Keratinocyte (primary cell): Measurements from ENCODE around the gene FRMD1. TPM values are rescaled to one million over a fixed set of nuclear protein-coding genes. Genes with fewer than 3 reads are reported as not detected.

Source experiments
- DNase-seq: peaks from one replicate; pipeline ENCODE4 v3.0.0-alpha.2; 2011; ENCODE audit warnings: low read depth, missing footprints, low spot score
- FAIRE-seq: peaks from 2 replicates; lab custom pipeline; 2011; peaks lifted over from hg19 to GRCh38; lab: Jason Lieb, UNC
- H2AFZ ChIP-seq: 2 replicates; pipeline ENCODE4 v1.6.0; 2012; ENCODE audit warnings: low read length, control low read depth, inconsistent platforms; ENCODE audit not compliant: control insufficient read depth
- H3K27ac ChIP-seq: 2 replicates; pipeline ENCODE4 v1.5.1; 2011; ENCODE audit warnings: low read length; ENCODE audit not compliant: control insufficient read depth, insufficient read depth
- H3K27me3 ChIP-seq: 3 replicates; pipeline ENCODE4 v1.6.0; 2011; ENCODE audit warnings: low read length; ENCODE audit not compliant: control insufficient read depth, insufficient read depth; ENCODE audit errors: extremely low read depth
- H3K36me3 ChIP-seq, 2 experiments: 2 replicates in 1 of 2; 3 replicates in 1 of 2; pipeline ENCODE4 v1.5.1; 2011; ENCODE audit warnings: low read length in 2 of 2, mild to moderate bottlenecking in 1 of 2; ENCODE audit not compliant: control insufficient read depth in 2 of 2, insufficient read depth in 2 of 2; ENCODE audit errors: extremely low read depth in 1 of 2
- H3K4me1 ChIP-seq: 3 replicates; pipeline ENCODE4 v1.5.1; 2011; ENCODE audit warnings: low read length; ENCODE audit not compliant: control insufficient read depth, insufficient read depth; ENCODE audit errors: extremely low read depth
- H3K4me2 ChIP-seq: 3 replicates; pipeline ENCODE4 v1.6.0; 2011; ENCODE audit warnings: low read depth, low read length; ENCODE audit not compliant: control insufficient read depth, insufficient read depth; ENCODE audit errors: extremely low read depth
- H3K4me3 ChIP-seq, 3 experiments: fragments of 200-600 bp in 1 of 3; sonication (generic) in 1 of 3; 2 replicates in 2 of 3; 3 replicates in 1 of 3; pipeline ENCODE4 v1.5.1; 2011 to 2016; ENCODE audit warnings: low read length in 3 of 3, mild to moderate bottlenecking in 3 of 3, control low read depth in 2 of 3, inconsistent platforms in 1 of 3, low read depth in 1 of 3, mixed read lengths in 1 of 3, mixed run types in 1 of 3, moderate library complexity in 1 of 3; ENCODE audit not compliant: control insufficient read depth in 2 of 3, insufficient read depth in 2 of 3; ENCODE audit errors: extremely low read depth in 1 of 3
- H3K79me2 ChIP-seq: 2 replicates; pipeline ENCODE4 v1.6.0; 2012; ENCODE audit warnings: low read length; ENCODE audit not compliant: control insufficient read depth, insufficient read depth
- H3K9ac ChIP-seq: 3 replicates; pipeline ENCODE4 v1.6.0; 2011; ENCODE audit warnings: low read length; ENCODE audit not compliant: control insufficient read depth, insufficient read depth; ENCODE audit errors: extremely low read depth
- H3K9me1 ChIP-seq: 3 replicates; pipeline ENCODE4 v1.6.0; 2011; ENCODE audit warnings: low read length; ENCODE audit not compliant: control insufficient read depth, insufficient read depth; ENCODE audit errors: extremely low read depth
- H3K9me3 ChIP-seq: 2 replicates; pipeline ENCODE4 v1.5.1; 2012; ENCODE audit warnings: low read depth, low read length; ENCODE audit not compliant: control insufficient read depth
- H4K20me1 ChIP-seq: 3 replicates; pipeline ENCODE4 v1.6.0; 2011; ENCODE audit warnings: low read length; ENCODE audit not compliant: control insufficient read depth, insufficient read depth; ENCODE audit errors: extremely low read depth
- EZH2 ChIP-seq: IDR thresholded peaks from one replicate; pipeline ENCODE4 v1.6.1; 2012; ENCODE audit warnings: inconsistent platforms, mild to moderate bottlenecking, low read length, moderate library complexity
- dilution Hi-C: fragments of 300-500 bp; cut with MboI; formaldehyde crosslinking; loops from one replicate; pipeline ENCODE4 v1.7.0; 2020; ENCODE audit warnings: low sequenced_read_pairs; ENCODE audit not compliant: extremely low pct_ligation_motif_present
- polyA plus RNA-seq, 5 experiments: library from polyadenylated mRNA; depleted of rRNA in 3 of 5; stranded (reverse) in 3 of 5; stranded (forward) in 1 of 5; unstranded in 1 of 5; fragments of >200 nt; gene quantifications; 1 replicate in 1 of 5; 2 replicates in 3 of 5; 3 replicates in 1 of 5; pipeline versions ENCODE4 v1.2.1 to v1.2.3, GENCODE V29; 2011 to 2012; ENCODE audit warnings: missing spikeins in 2 of 5, low read depth in 1 of 5, low replicate concordance in 1 of 5
- TF ChIP-seq, protein P1 (sequence below), 3 experiments: IDR thresholded peaks in 1 of 3; conservative IDR thresholded peaks in 1 of 3; optimal IDR thresholded peaks in 1 of 3; 2 replicates in 2 of 3; 3 replicates in 1 of 3; pipeline versions ENCODE3 to v1.5.1; 2011; ENCODE audit warnings: low read length in 3 of 3, mild to moderate bottlenecking in 3 of 3, moderate library complexity in 2 of 3, control low read depth in 1 of 3, inconsistent platforms in 1 of 3; ENCODE audit not compliant: insufficient read depth in 2 of 3; ENCODE audit errors: extremely low read depth in 1 of 3

The FRMD1 gene
- polyA plus RNA-seq, 1 donor (not counting 4 experiments of a cell fraction or from before 2014, with no cell fraction given): not detected

DNA sequence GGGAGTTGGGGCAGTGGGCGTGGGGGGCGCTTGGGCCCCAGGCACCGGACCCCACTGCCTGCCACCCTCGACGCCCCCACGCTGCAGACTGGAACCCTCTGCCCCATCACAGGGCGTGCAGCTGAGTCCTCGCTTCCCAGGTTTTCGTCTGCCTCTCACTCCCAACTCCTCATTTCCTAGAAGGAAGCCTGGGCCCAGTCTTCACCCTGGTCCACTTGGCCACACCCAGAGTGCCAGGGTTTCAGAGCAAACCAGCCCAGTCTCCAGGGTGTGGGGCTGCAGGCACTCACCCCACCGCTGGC is 30.3 kb downstream of the FRMD1 start:
- H3K27me3 ChIP-seq: no peaks in the 10 kb centered on the region
- no peak for TF ChIP-seq EZH2
- TF ChIP-seq, protein P1, sequence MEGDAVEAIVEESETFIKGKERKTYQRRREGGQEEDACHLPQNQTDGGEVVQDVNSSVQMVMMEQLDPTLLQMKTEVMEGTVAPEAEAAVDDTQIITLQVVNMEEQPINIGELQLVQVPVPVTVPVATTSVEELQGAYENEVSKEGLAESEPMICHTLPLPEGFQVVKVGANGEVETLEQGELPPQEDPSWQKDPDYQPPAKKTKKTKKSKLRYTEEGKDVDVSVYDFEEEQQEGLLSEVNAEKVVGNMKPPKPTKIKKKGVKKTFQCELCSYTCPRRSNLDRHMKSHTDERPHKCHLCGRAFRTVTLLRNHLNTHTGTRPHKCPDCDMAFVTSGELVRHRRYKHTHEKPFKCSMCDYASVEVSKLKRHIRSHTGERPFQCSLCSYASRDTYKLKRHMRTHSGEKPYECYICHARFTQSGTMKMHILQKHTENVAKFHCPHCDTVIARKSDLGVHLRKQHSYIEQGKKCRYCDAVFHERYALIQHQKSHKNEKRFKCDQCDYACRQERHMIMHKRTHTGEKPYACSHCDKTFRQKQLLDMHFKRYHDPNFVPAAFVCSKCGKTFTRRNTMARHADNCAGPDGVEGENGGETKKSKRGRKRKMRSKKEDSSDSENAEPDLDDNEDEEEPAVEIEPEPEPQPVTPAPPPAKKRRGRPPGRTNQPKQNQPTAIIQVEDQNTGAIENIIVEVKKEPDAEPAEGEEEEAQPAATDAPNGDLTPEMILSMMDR (optimal IDR thresholded peaks at IDR 0.05 in 1 of 3, IDR thresholded peaks at IDR 0.05 in 1 of 3, conservative IDR thresholded peaks at IDR 0.05 in 1 of 3; ENCODE audit: extremely low read depth in 1 of 3, insufficient read depth in 2 of 3, low read length in 3 of 3): no peak
- H2AFZ ChIP-seq: no peak overlapping the region
- H3K4me3 ChIP-seq: no peak overlapping the region
- no peak overlapping the region for H3K4me2 ChIP-seq
- H3K9me1 ChIP-seq: no peaks in the 10 kb centered on the region
- no peak for DNase-seq
- no peaks in the 10 kb centered on the region for H3K4me1 ChIP-seq
- H3K36me3 ChIP-seq: no peaks in the 10 kb centered on the region
- FAIRE-seq: no peak
- H3K27ac ChIP-seq: no peak overlapping the region
- dilution Hi-C loops: no loop called here
- H3K79me2 ChIP-seq: no peaks in the 10 kb centered on the region
- no peak overlapping the region for H3K9ac ChIP-seq
- no peaks in the 10 kb centered on the region for H3K9me3 ChIP-seq
- H4K20me1 ChIP-seq: no peaks in the 10 kb centered on the region

DNA sequence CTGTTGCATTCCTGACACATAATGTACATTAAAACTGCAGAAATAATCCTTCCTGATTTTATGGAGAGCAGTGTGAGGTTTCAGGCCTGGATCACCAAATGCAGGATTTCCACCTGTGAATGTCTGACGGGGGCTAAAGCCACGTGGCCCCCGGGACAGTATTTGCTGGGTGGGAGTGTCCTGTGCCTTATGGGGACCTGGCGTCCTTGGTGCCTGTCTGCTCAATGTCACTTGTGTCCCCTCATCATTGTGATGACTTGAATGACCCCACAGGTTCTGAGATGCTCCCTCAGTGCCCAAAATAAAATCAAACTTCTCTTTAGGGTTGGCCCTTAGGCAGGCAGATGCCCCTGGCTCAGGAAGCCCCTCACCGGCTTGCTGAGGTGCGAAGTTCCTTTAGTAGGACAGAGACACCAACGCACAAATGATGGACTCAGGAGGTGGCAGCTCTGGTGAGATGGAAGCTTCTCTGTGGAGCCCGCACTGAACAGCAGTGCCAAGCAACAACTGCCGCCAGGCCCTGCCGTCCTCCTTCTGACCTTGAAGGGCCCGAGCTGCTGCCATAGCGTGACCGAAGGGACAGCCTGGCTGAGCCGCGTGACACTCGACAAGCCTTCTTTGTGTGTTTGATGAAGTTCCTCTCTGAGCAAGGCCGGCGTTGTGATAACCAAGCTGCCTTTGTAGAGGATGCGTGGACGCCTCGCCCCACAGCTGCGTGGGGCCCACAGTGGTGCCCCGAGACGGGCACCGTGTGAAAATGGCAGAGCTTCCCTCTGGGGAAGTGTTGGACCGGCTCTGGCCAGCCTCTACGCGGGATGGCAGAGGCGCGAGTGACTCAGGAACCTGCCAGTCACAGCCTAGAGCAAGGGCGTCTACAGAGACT is 30.9 kb downstream of the FRMD1 start:
- no peaks in the 10 kb centered on the region for H3K27me3 ChIP-seq
- H3K9ac ChIP-seq: no peak overlapping the region
- no peak overlapping the region for H3K4me3 ChIP-seq
- no peaks in the 10 kb centered on the region for H3K36me3 ChIP-seq
- no peak for DNase-seq
- TF ChIP-seq, protein P1 (optimal IDR thresholded peaks at IDR 0.05 in 1 of 3, IDR thresholded peaks at IDR 0.05 in 1 of 3, conservative IDR thresholded peaks at IDR 0.05 in 1 of 3; ENCODE audit: extremely low read depth in 1 of 3, insufficient read depth in 2 of 3, low read length in 3 of 3): no peak
- no peaks in the 10 kb centered on the region for H3K9me3 ChIP-seq
- H4K20me1 ChIP-seq: no peaks in the 10 kb centered on the region
- no peaks in the 10 kb centered on the region for H3K9me1 ChIP-seq
- dilution Hi-C loops: no loop called here
- no peak overlapping the region for H3K4me2 ChIP-seq
- H3K27ac ChIP-seq: no peak overlapping the region
- FAIRE-seq: no peak
- no peaks in the 10 kb centered on the region for H3K4me1 ChIP-seq
- no peaks in the 10 kb centered on the region for H3K79me2 ChIP-seq
- no peak overlapping the region for H2AFZ ChIP-seq
